Neural cell (in vitro differentiated cells): ENCODE data around the gene SH3PXD2A.

ENCODE experiments used
- CTCF ChIP-seq: fragments of 450-650 bp; IDR thresholded peaks from 2 replicates; pipeline ENCODE4 v1.5.1; 2014; ENCODE audit warnings: antibody characterized with exemption, mild to moderate bottlenecking, moderate library complexity; ENCODE audit not compliant: poor library complexity, severe bottlenecking
- EP300 ChIP-seq: fragments of 450-650 bp; conservative IDR thresholded peaks from 2 replicates; pipeline ENCODE4 v1.6.1; 2014; ENCODE audit warnings: antibody characterized with exemption, mild to moderate bottlenecking, moderate library complexity; ENCODE audit not compliant: poor library complexity, severe bottlenecking
- EZH2 ChIP-seq: fragments of 200-600, 300-800 bp; shearing (Covaris generic), sonication (generic); IDR thresholded peaks from 2 replicates; pipeline ENCODE4 v1.6.1; 2014; ENCODE audit warnings: antibody characterized with exemption, low read length, borderline replicate concordance, mild to moderate bottlenecking; ENCODE audit not compliant: insufficient read depth, poor library complexity, severe bottlenecking
- REST ChIP-seq: IDR thresholded peaks from 2 replicates; pipeline ENCODE4 v1.6.1; 2012; ENCODE audit warnings: borderline replicate concordance
- TAF1 ChIP-seq: IDR thresholded peaks from 2 replicates; pipeline ENCODE4 v1.6.1; 2012; ENCODE audit warnings: low read depth

- no peak for TF ChIP-seq EP300
- no peak for TF ChIP-seq EZH2
- no peak for TF ChIP-seq REST
- TF ChIP-seq TAF1, result no peak
- no peak for TF ChIP-seq CTCF
Measured at GRCh38 chr10:103544657-103545310, 310.6 kb downstream of the SH3PXD2A start.
